BLaER1 (cell line): ENCODE results near the gene CDKAL1.

Source experiments
- H3K27ac ChIP-seq: shearing (Covaris generic); formaldehyde crosslinking; 2 replicates; pipeline ENCODE4 v1.8.1; 2022
- H3K27me3 ChIP-seq: shearing (Covaris generic); formaldehyde crosslinking; 2 replicates; pipeline ENCODE4 v1.8.1; 2022
- H3K36me3 ChIP-seq: shearing (Covaris generic); formaldehyde crosslinking; 2 replicates; pipeline ENCODE4 v1.8.1; 2022
- H3K4me1 ChIP-seq: shearing (Covaris generic); formaldehyde crosslinking; 2 replicates; pipeline ENCODE4 v1.8.1; 2022
- H3K4me2 ChIP-seq: shearing (Covaris generic); formaldehyde crosslinking; 2 replicates; pipeline ENCODE4 v1.8.1; 2022
- H3K4me3 ChIP-seq: shearing (Covaris generic); formaldehyde crosslinking; 2 replicates; pipeline ENCODE4 v1.8.1; 2022
- H3K9ac ChIP-seq: shearing (Covaris generic); formaldehyde crosslinking; 2 replicates; pipeline ENCODE4 v1.8.1; 2022
- H3K9me3 ChIP-seq: shearing (Covaris generic); formaldehyde crosslinking; 2 replicates; pipeline ENCODE4 v1.8.1; 2022
- H4K20me1 ChIP-seq: shearing (Covaris generic); formaldehyde crosslinking; 2 replicates; pipeline ENCODE4 v1.8.1; 2022
- Cebpa-rat ChIP-seq: shearing (Covaris generic); IDR thresholded peaks from 2 replicates; pipeline ENCODE4 v1.8.1; 2022

CDKAL1 gene

GRCh38 chr6:20808924-20809323 lies 274.7 kb downstream of the CDKAL1 start:
- Histone ChIP-seq H3K4me3 (no peak overlapping the region), H3K36me3 (0 out of 2 replicates have a peak, but pooled peaks cover 7% of the 10 kb centered on the region), H3K27me3 (no peaks in the 10 kb centered on the region), H3K4me2 (no peak overlapping the region), H4K20me1 (no peaks in the 10 kb centered on the region), H3K9me3 (peaks cover 24% of the 10 kb centered on the region), H3K27ac (no peak overlapping the region), H3K4me1 (no peaks in the 10 kb centered on the region), H3K9ac (no peak overlapping the region)
- no peak for TF ChIP-seq Cebpa-rat

- H3K27ac ChIP-seq = no peak overlapping the region
- H3K9ac ChIP-seq = no peak overlapping the region
Observed at GRCh38 chr6:20810727-20811108, 276.5 kb downstream of the CDKAL1 start.

GRCh38 chr6:20811109-20811761 lies 277.0 kb downstream of the CDKAL1 start:
- no peak overlapping the region for H3K9ac ChIP-seq
- H3K4me2 ChIP-seq = no peak overlapping the region
- H3K9me3 ChIP-seq = peaks cover 12% of the 10 kb centered on the region
- H4K20me1 ChIP-seq = no peaks in the 10 kb centered on the region
- H3K27ac ChIP-seq = no peak overlapping the region
- no peaks in the 10 kb centered on the region for H3K4me1 ChIP-seq
- no peak for TF ChIP-seq Cebpa-rat
- H3K27me3 ChIP-seq = no peaks in the 10 kb centered on the region
- no peak overlapping the region for H3K4me3 ChIP-seq
- 0 out of 2 replicates have a peak, but pooled peaks cover 3% of the 10 kb centered on the region for H3K36me3 ChIP-seq

More at GRCh38 chr6:20810727-20811108, 276.5 kb downstream of the CDKAL1 start:
- Histone ChIP-seq H3K9me3 (peaks cover 17% of the 10 kb centered on the region), H3K36me3 (0 out of 2 replicates have a peak, but pooled peaks cover 7% of the 10 kb centered on the region), H3K4me1 (no peaks in the 10 kb centered on the region), H4K20me1 (no peaks in the 10 kb centered on the region), H3K4me3 (no peak overlapping the region), H3K27me3 (no peaks in the 10 kb centered on the region), H3K4me2 (no peak overlapping the region)
- TF ChIP-seq Cebpa-rat = no peak

DNA sequence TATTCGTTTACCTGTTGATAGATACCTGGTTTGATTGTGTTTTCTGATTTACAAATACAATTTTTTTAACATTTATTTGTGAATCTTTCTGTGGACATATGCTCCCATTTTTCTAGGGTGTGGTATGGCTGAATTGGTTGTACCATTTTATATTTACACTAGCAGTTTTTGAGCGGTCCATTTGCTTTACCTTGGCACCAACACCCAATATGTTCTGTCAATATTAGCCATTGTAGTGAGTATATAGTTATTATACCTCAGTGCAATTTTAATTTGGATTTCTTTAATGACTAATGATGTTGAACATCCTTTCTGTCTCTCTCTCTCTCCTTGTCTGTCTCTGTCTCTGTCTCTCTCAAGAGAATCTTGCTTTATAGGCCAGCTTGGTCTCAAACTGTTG lies 278.5 kb downstream of the CDKAL1 start:
- no peak overlapping the region for H3K4me3 ChIP-seq
- no peaks in the 10 kb centered on the region for H3K27me3 ChIP-seq
- TF ChIP-seq Cebpa-rat = no peak
- H4K20me1 ChIP-seq = no peaks in the 10 kb centered on the region
- H3K4me2 ChIP-seq = no peak overlapping the region
- no peaks in the 10 kb centered on the region for H3K36me3 ChIP-seq
- H3K9ac ChIP-seq = no peak overlapping the region
- H3K9me3 ChIP-seq = no peaks in the 10 kb centered on the region
- H3K4me1 ChIP-seq = no peaks in the 10 kb centered on the region
- H3K27ac ChIP-seq = no peak overlapping the region

DNA sequence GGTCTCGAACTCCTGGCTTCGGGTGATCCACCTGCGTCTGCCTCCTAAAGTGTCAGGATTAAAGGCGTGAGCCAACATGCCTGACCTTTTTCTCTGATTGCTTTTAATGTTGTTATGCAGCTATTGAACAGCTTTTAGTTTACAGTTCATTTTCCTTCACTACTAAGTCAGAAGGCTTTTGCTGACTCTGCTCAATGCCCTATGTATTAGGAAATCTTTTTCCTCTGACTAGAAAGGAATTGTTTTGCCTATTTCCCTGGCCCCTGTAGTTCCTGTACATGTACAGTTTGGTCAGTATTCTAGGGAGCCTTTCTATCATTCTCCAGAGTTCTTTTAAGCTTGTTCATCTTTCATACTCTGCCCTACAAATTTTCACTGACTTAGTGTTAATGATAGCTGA lies 280.2 kb downstream of the CDKAL1 start:
- H3K36me3 ChIP-seq = no peaks in the 10 kb centered on the region
- H4K20me1 ChIP-seq = no peaks in the 10 kb centered on the region
- no peak overlapping the region for H3K4me3 ChIP-seq
- H3K9ac ChIP-seq = no peak overlapping the region
- no peaks in the 10 kb centered on the region for H3K4me1 ChIP-seq
- no peak overlapping the region for H3K4me2 ChIP-seq
- no peak overlapping the region for H3K27ac ChIP-seq
- H3K27me3 ChIP-seq = no peaks in the 10 kb centered on the region
- no peaks in the 10 kb centered on the region for H3K9me3 ChIP-seq
- no peak for TF ChIP-seq Cebpa-rat

DNA sequence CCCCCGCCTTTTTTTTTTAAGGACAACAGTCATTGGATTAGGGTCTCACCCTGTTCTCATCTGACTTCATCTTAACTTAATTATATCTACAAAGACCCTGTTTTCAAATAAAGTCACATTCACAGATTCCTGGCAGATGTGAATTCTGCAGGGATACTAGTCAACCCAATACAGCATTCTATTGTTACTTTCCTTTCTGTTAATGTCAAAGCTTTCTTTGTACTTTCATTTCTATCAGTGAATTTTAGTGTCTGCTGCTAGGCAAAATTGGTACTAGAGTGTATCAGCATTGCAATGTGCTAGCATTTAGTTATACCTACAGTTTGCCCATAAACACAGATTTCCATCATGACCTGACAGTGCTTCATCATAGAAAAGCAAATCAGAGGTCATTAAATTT lies 281.9 kb downstream of the CDKAL1 start:
- no peaks in the 10 kb centered on the region for H4K20me1 ChIP-seq
- no peaks in the 10 kb centered on the region for H3K27me3 ChIP-seq
- H3K27ac ChIP-seq = no peak overlapping the region
- no peak overlapping the region for H3K4me3 ChIP-seq
- no peaks in the 10 kb centered on the region for H3K9me3 ChIP-seq
- H3K9ac ChIP-seq = no peak overlapping the region
- H3K36me3 ChIP-seq = peaks cover 4% of the 10 kb centered on the region; the same call in 1 of the 2 replicates
- TF ChIP-seq Cebpa-rat = no peak
- no peak overlapping the region for H3K4me2 ChIP-seq
- no peaks in the 10 kb centered on the region for H3K4me1 ChIP-seq

GRCh38 chr6:20817806-20818320 lies 283.6 kb downstream of the CDKAL1 start:
- H3K27ac ChIP-seq = no peak overlapping the region
- TF ChIP-seq Cebpa-rat = no peak

GRCh38 chr6:20819774-20820400 lies 285.6 kb downstream of the CDKAL1 start:
- no peaks in the 10 kb centered on the region for H3K27me3 ChIP-seq
- no peaks in the 10 kb centered on the region for H4K20me1 ChIP-seq
- no peaks in the 10 kb centered on the region for H3K4me1 ChIP-seq
- H3K9ac ChIP-seq = no peak overlapping the region
- TF ChIP-seq Cebpa-rat = no peak
- H3K36me3 ChIP-seq = peaks cover 4% of the 10 kb centered on the region; the same call in 1 of the 2 replicates
- H3K27ac ChIP-seq = no peak overlapping the region
- H3K4me3 ChIP-seq = no peak overlapping the region
- no peaks in the 10 kb centered on the region for H3K9me3 ChIP-seq
- H3K4me2 ChIP-seq = no peak overlapping the region

More at GRCh38 chr6:20817806-20818320, 283.6 kb downstream of the CDKAL1 start:
- Histone ChIP-seq H3K4me1 (no peaks in the 10 kb centered on the region), H3K36me3 (peaks cover 4% of the 10 kb centered on the region; the same call in 1 of the 2 replicates), H3K27me3 (no peaks in the 10 kb centered on the region), H3K9ac (no peak overlapping the region), H3K4me3 (no peak overlapping the region), H4K20me1 (no peaks in the 10 kb centered on the region), H3K4me2 (no peak overlapping the region), H3K9me3 (no peaks in the 10 kb centered on the region)

DNA sequence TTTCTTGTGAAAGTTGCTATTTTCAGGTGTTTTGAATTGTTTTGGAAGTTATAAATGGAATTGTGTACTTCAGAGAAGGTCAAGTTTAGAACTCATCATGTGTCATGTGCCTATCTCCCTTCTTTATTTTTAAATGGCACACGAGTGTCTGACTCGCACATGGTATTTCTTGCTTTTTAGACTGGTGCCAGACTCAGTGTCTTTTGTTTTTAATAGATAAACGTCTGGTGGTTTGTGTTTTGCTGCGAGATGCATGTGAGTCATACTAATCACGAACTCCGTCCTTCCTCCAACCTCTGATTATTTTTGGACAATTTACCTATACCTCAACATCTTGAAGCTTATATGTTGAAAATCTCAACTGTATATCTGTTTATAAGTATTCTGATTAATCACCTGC lies 292.1 kb downstream of the CDKAL1 start:
- TF ChIP-seq Cebpa-rat = no peak
- Histone ChIP-seq H3K4me3 (no peak overlapping the region), H3K9ac (no peak overlapping the region), H3K4me2 (no peak overlapping the region), H3K4me1 (no peaks in the 10 kb centered on the region), H3K27me3 (no peaks in the 10 kb centered on the region), H4K20me1 (no peaks in the 10 kb centered on the region), H3K27ac (no peak overlapping the region), H3K36me3 (no peaks in the 10 kb centered on the region), H3K9me3 (no peaks in the 10 kb centered on the region)

DNA sequence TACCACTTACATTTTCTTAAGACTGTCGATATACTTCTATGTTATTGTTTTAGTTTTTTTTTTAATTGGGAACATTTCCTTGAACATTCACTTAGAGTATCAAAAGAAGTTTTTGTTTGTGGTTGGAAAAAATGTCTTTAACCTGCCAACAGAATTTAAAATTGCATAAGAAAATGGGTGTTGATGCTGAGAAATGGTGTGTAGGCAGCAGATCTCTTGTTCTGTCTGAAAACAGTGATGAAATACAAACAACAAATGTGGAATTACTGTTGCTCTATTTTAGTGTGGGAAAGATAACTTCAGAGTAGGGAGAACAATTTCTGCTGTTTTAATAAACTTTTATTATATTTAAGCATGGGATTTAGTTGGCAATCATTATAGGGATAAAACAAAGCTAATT lies 293.5 kb downstream of the CDKAL1 start:
- TF ChIP-seq Cebpa-rat = no peak
- H3K4me1 ChIP-seq = no peaks in the 10 kb centered on the region
- no peaks in the 10 kb centered on the region for H3K9me3 ChIP-seq
- no peaks in the 10 kb centered on the region for H4K20me1 ChIP-seq
- no peak overlapping the region for H3K27ac ChIP-seq
- H3K27me3 ChIP-seq = no peaks in the 10 kb centered on the region
- H3K4me3 ChIP-seq = no peak overlapping the region
- no peak overlapping the region for H3K9ac ChIP-seq
- H3K4me2 ChIP-seq = no peak overlapping the region
- H3K36me3 ChIP-seq = no peaks in the 10 kb centered on the region
